Activated T-helper 1 cell treated with anti-CD3 and anti-CD28 coated beads, Interleukin-2, amount 50 U/mL, for 16 hours (primary cell): ENCODE data around the gene TMEM214.
"Not testable (repeated sequence)": the region's sequence is repeated elsewhere in the genome, so short reads cannot be mapped to it uniquely, and the experiment has no call there.

Experiments used
- DNase-seq, 2 donors: peaks; one replicate each; pipeline ENCODE4 v3.0.0-alpha.2; 2020; ENCODE audit warnings: low read depth in 1 of 2, low spot score in 1 of 2

TMEM214 gene

DNA sequence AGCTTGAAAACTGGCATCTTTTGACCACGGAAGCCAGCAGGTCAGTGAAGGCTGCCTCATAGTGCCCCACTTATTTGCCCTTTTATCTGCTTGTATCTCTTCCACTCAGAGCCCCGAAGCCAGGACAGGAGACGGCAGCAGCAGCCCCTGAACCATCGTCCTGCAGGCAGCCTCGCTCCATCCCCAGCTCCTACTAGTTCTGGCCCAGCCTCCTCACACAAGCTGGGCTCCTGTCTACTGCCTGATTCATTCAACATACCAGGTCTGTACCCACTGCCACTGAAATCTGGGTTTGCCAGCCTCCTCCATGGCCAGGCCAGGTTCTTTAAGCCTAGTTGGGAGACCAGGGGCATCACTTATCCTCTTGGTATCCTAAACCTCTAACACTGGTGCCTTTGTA is 34.6 kb downstream of the TMEM214 start:
- no peak for DNase-seq

DNA sequence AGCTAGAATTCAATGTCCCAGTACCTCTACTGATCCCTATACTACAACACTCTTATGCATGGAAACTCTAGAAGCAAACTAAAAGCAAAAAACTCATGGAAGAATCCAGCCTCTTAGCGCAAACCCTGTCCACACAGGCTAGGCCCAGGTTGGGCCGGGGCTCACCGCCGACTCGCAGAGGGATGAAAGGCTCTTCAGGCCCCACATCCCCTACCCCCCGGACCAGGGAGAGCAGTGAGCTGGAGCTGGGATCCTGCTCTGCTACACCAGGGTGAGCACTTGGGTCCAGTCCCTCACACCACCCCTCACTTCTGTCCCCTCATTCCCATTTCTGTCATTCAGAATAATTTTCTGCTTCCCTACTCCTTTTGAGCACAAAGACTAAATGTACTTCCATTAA is 36.7 kb downstream of the TMEM214 start:
- no peak for DNase-seq

DNA sequence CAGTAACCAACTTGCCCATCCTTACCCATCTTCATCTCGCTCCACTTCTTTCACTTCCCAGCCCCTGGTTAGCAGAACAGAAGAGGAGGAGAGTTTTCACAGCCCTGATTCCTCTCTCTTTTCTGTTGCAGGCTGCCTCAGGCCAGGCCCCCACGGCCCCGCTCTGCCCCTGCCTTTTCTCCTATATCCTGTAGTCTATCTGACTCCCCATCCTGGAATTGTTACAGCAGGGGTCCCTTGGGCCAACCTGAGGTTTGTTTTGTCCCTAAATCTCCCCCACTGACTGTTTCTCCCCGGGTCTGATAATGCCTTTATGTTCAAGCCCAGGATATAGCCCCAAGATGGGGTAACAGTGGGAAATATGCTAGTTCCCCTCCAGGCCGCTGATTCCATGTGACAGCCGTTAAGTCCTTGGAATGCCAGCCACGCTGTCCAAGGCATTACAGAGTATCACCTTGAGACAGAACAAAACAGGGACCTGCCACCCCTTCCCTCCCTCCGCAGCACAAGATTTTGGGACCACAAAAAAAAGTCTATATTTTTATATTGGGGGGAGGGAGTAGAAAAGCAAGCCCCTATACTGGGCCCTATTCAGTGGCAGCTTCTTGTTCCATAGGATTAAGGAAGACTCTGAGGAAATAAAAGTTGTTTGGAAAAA is 37.3 kb downstream of the TMEM214 start:
- DNase-seq: no peak

DNA sequence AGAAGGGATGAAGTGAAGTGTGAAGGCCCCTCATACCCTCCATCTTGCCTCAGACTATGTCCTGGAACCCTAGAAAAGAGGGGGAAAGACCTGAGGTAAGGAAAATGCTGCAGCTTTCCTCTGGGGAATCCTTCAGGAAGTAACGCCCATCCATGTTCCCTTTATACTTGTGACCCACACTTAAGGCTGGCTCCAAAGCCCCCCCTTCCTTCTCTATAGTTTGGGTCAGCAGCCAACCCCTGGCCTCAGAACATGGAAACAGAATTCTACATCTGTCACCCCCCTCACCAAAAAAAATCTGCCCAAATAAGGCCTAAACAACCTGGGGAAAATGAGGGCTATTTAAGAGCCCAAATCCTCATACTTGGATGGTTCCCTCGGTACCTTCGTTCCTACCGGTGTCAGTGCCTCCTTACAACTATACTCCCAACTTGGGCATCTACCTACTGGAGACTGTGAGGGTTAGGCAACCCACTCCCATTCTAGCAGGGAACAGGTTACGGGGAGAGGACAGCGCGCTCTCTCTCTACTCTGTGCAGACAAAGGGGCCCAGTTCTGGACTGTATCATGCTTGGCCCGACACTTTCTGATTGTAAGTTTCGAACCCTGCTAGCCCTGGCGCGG is 38.0 kb downstream of the TMEM214 start:
- no peak for DNase-seq

DNA sequence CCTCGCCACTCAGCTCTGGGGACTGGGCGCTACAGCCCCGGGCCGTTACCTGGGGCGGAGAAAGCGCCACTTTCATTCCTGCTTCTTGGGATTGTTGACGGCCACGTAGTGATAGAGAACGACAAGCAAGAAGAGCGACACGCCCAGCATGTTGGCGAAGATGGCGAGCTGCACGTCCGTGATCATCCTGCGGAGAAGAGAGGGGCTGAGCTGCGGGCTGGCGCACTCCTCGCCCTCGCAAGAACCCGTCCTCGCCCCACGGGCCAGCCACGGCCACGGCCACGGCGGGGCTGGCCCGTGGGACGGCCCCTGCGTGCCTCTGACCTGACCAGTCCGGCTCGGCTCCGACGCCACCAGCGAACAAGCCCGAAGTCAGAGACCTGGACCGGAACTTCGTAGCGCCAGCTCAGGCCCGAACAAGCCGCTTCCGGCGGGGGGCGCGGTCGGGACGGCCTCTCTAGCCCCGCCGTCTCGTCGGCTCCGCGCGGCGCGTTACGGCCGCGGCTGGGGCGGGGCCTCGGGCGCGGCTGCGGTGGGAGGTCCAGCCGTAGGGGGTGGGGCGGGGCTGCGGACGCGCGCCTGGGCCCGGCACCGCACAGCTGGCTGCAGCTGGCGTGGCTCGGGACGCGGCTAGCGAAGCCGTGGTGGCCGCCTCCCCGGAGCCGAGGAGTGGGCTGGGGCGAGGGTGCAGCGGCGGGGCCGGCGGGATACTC is 38.7 kb downstream of the TMEM214 start, which contains the start of gene OST4:
TSS of gene OST4 (minus strand) at position 378 of the 713 bp plus-strand sequence.
- DNase-seq: peak; percentile 75 to 88

DNA sequence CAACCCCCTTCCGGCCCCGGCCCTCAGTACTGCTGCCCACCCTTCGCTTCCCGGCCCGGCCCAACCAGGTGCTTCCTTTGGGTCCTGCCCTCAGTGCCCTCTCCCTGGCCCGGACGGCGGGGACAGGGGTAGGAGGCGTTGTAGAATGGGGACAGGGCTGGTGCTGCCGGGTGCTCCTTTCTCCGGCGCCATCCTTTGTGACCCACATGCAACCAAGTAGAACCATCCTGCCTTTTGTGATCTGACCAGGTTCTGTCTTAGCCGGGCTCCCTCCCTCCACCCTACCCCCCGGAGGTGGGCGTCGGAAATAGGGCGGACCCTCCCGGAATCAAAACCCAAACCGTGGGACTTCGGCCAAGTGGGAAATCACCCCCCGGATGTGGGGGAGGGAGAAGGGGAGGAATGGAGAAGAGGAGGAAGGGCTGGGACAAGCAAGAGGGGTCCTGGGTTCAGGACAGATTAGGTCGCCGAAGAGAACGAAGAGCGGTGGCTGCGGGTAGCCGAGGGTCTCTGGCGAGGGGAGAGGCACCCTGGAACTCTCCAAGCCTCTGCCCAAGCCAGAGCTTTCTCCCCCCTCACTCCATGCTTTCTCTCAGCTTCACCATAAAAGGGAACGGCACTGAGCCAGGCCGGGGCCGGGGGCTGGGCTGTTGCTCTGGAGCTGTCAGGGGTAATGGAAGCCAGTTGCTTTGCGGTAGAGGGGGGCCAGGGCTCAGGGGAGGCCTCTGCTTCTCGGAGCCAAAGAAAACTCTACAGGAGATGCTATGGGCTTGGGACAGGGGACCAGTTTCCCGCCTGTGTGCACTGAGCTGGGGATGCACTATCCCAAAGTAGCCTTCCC is 39.4 kb downstream of the TMEM214 start:
- no peak for DNase-seq

DNA sequence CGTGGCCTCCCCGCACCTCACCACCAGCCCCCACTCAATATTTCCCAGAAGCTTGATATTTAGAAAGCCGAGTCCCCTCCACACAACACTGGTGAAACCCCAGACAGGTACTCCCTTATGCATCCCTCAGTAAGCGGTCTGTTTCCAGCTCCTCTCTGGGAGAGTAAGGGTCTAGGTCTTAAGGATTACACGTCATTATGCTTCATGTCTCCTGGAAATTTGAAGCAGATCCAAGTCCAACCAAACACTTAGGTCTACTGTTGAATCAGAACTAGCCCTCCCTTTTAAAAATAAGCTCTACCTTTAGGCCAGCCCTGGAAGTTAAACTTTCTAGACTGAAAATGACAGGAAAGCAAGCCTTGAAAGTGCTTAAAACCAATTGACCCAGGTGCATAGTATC is 40.2 kb downstream of the TMEM214 start:
- DNase-seq: no peak

DNA sequence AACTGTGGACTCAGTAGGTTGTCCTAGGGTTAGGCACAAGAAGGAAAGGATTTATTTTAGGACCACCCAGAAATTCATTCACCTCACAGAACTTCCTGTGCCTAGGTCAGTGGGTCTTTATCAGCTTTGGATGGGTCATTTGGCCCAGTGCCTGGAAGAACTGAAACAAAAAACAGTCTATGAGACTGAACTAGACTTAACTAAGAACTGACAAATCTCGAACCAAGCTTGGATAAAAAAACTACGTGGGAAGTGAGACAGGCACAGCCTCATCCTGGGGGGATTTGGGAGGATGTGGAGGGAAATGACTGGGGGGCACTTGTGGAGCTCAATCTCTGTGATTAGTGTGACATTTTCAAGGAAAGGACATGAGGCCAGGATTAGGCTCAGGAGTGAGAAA is 41.0 kb downstream of the TMEM214 start:
- DNase-seq: no peak

DNA sequence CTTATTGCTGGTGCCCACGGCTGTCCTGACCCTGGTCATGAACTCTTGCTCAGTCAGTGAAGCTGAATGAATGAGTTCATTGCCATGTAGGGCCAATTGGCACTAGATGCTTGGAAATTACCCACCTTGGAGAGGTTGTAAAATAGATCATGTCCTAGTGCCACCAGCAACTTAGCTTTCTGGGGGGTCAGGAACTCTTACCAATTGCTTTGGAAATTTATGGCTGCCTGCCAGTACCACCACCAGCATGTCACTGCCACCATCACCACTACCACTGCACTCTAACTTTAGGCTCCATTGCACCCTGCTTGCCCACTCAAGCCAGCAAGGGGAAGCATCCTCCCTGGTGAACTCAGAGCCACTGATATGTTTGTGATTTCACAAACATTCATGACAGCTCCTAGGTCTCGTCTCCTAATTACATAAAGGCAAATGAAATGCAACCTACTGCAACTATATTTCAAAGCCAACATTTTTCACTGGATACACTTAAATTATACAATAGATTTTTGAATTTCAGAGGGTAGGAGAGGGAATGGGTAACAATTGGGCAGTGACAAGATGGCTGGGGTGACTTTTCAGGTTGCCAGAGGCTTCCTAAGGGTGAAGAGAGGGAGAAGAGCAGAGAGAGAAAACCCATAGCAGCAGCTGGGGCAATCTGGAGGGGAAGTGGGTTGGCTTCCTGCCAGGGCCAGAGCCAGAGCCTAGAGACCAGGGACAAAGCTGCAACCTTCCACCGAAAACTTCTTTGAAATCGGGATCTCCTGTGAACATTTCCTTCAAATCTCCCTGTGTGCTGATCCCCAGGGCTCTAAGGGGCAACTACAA is 42.2 kb downstream of the TMEM214 start:
- peak in 1 of 2 donors; percentile 34 for DNase-seq

DNA sequence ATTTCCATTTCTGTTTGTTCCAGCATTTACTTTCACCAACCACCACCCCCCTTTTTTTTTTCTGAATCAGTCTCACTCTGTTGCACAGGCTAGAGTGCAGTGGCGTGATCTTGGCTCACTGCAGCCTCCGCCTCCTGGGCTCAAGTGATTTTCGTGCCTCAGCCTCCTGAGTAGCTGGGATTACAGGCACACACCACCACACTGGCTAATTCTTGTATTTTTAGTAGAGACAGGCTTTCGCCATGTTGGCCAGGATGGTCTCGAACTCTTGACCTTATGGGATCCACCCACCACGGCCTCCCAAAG is 42.8 kb downstream of the TMEM214 start:
- DNase-seq: not testable (repeated sequence)

DNA sequence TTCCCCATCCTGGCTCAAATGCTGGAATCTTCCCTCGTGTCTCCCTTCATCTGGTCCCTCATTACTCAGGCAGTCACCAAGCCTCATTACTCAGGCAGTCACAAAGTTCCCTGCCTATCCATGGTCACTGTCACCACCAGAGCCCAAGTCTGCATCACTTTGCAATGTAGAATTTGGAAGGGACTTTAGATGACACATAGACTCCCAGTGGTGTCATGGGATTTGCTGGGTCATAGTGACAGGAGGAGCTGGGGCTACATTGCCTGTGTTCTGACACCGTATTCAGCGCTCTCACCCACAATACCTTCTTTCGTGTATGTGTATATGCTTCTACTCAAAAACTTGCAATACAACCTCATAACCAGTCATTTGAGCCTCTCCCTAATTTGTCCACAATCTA is 43.6 kb downstream of the TMEM214 start:
- no peak for DNase-seq

DNA sequence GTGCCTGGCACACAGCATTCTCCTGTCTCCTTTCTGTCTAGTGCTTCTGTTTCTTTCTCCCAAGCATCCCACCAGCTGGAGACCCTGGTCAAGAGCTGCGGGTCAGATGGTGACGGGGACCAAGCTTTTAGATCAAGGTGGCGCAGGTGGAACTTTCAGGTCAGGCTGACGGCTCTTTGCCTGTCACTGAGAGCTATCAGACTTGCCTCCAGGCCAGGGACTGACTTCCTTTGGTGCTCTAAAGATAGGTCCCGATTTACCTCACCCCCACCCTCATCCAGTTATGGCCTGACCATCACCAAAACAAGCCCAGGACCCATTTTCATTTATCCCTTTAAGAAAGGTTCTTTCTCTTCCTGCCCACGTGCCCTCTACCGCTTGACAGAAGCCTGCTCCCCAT is 44.5 kb downstream of the TMEM214 start:
- DNase-seq: no peak

DNA sequence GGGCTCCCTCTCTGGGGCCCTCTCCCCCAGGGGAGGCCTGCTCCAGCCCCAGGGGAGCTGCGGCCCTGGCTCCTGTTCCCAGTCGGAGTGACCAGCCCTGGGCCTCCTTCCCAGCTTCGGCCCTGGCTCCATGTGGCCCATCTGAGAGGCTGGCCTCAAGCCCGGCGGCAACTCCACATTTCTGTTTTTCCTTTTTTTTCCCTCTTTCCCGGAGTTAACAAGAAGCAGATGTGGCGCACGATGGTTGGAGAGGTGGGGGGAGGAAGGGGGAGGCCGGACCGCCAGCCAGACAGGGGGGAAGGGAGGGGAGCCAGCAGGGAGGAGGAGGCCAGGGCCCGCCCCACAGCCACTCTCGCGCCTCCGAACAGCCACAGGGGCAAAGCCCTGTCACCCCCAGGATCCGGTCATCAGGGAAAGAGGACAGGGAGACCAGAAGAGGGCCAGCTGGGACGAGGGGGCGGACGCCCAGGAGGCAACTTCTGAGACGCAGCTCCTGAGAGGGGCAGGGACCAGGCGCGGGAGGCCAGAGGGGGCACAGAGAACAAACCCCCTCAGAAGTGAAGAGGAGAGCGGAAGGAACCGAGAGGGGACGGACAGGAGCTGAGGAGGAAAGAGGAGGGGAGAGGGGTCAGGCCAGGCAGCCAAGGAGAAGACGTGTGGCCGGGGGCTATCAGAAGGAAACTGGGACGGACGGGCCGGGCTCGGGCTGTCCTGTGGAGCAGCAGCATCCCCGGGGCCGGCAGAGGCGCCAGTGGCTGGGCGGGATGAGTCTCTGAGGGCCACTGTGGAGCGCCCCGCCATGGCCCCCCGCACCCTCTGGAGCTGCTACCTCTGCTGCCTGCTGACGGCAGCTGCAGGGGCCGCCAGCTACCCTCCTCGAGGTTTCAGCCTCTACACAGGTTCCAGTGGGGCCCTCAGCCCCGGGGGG is 45.8 kb downstream of the TMEM214 start, which contains the start of gene EMILIN1:
TSS of gene EMILIN1 (plus strand) at position 349 of the 928 bp plus-strand sequence. CDS start at position 800, 451 bp downstream.
- DNase-seq: no peak

DNA sequence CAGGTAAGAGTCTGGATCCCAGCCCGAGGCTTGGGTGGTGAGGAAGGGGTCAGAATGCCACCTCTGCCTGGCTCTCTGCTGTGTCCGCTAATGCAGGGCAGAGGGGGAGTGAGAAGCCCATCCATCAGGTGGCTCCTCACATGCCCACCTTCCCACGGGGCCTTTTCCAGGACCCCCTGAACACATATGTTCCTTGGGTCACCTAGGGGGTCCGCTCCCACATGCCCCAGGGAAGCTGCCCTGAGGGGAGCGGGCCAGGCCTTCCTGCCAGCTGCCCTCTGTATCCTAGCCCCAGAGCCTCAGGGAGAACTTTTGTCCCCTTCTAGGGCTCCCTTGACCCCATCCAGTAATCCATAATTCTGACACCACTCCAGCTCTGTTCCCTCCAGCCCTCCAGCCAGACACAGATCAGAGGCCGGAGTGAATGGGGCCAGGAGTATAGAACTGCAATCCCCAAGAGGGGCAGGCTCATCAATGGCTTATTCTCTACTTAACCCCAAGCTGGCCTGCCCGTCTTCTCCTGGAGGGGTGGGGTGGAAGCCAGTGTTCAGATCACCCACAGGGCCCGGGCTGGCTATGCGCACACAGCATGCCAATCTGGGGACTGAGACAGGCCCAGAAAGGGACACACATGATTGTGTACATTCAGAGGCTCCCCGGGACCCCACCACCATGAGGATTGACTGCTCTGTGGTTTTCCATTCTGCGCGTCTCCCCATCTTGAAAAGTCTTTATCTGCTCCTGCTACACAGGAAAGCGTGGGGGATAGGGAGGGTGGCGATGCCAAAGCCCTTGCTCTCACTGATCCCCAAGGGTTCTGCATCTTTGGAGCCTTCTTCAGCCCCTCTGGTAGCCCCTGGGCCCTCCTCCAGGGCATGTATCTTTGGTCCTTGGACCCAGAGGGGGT is 46.7 kb downstream of the TMEM214 start:
- no peak for DNase-seq

DNA sequence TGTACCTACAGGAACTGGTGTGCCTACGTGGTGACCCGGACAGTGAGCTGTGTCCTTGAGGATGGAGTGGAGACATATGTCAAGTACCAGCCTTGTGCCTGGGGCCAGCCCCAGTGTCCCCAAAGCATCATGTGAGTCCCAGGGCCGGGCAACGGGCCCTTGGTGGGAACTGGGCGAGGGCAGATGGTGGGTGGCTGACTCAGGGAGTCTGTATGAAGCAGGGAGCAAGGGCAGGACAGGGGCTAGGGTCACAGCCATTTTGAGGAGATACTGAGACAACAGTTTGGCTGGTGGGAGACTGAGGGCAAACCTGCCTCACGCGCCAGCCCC is 47.3 kb downstream of the TMEM214 start:
- no peak for DNase-seq

DNA sequence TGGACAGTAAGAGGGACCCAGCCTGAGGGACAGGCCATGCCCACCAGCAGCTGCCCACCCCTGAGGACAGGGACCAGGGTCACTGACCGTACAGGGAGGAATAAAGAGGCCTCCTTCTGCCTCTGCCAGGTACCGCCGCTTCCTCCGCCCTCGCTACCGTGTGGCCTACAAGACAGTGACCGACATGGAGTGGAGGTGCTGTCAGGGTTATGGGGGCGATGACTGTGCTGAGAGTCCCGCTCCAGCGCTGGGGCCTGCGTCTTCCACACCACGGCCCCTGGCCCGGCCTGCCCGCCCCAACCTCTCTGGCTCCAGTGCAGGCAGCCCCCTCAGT is 47.8 kb downstream of the TMEM214 start:
- DNase-seq: no peak

DNA sequence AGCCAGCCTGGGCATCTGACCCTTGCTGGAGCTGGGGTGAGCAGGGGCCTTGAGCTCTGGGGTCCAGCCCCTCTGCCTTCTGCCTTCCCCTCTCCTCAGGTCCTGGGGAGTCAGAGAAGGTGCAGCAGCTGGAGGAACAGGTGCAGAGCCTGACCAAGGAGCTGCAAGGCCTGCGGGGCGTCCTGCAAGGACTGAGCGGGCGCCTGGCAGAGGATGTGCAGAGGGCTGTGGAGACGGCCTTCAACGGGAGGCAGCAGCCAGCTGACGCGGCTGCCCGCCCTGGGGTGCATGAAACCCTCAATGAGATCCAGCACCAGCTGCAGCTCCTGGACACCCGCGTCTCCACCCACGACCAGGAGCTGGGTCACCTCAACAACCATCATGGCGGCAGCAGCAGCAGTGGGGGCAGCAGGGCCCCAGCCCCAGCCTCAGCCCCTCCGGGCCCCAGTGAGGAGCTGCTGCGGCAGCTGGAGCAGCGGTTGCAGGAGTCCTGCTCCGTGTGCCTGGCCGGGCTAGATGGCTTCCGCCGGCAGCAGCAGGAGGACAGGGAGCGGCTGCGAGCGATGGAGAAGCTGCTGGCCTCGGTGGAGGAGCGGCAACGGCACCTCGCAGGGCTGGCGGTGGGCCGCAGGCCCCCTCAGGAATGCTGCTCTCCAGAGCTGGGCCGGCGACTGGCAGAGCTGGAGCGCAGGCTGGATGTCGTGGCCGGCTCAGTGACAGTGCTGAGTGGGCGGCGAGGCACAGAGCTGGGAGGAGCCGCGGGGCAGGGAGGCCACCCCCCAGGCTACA is 49.4 kb downstream of the TMEM214 start:
- no peak for DNase-seq

DNA sequence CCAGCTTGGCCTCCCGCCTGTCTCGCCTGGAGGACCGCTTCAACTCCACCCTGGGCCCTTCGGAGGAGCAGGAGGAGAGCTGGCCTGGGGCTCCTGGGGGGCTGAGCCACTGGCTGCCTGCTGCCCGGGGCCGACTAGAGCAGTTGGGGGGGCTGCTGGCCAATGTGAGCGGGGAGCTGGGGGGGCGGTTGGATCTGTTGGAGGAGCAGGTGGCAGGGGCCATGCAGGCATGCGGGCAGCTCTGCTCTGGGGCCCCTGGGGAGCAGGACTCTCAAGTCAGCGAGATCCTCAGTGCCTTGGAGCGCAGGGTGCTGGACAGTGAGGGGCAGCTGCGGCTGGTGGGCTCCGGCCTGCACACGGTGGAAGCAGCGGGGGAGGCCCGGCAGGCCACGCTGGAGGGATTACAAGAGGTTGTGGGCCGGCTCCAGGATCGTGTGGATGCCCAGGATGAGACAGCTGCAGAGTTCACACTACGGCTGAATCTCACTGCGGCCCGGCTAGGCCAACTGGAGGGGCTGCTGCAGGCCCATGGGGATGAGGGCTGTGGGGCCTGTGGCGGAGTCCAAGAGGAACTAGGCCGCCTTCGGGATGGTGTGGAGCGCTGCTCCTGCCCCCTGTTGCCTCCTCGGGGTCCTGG is 50.1 kb downstream of the TMEM214 start:
- no peak for DNase-seq
